ENCODE measurements around the gene RHPN2.
A peak's percentile ranks its signal among the peaks of the same experiment; 100 is the strongest.

GRCh38 chr19:33063753-33064457 lies 783 bp downstream of the RHPN2 start:
- TF ChIP-seq CTCF (IDR thresholded peaks at IDR 0.05) = no peak
- TF ChIP-seq KDM5A (IDR thresholded peaks at IDR 0.05) = no peak
- no peak for TF ChIP-seq POLR2A (IDR thresholded peaks at IDR 0.05; ENCODE audit: low read length)
- no peak for TF ChIP-seq CBX2 (IDR thresholded peaks at IDR 0.05; ENCODE audit: borderline replicate concordance, low read depth)
- no peak for TF ChIP-seq BCL3 (IDR thresholded peaks at IDR 0.05)
- TF ChIP-seq ZC3H11A (IDR thresholded peaks at IDR 0.05) = no peak
- TF ChIP-seq RAD21 (conservative IDR thresholded peaks at IDR 0.05 in 1 of 2, IDR thresholded peaks at IDR 0.05 in 1 of 2) = 0 out of 5 replicates have a peak, but pooled peaks of 1 of the 2 experiments have one; percentile 4
- TF ChIP-seq BHLHE40 (IDR thresholded peaks at IDR 0.05; ENCODE audit: low read depth, low read length) = no peak
- TF ChIP-seq PBX3 (IDR thresholded peaks at IDR 0.05) = no peak
- no peak for TF ChIP-seq CHD2 (IDR thresholded peaks at IDR 0.05; ENCODE audit: low read length, partially characterized antibody)
- no peak; the same call in 2 of the 3 replicates for TF ChIP-seq SMC3 (IDR thresholded peaks at IDR 0.05)
- TF ChIP-seq USF2 (IDR thresholded peaks at IDR 0.05) = no peak
- peak; percentile 53; the same call in 1 of the 2 replicates for TF ChIP-seq MAX (IDR thresholded peaks at IDR 0.05)
